Caco-2 (cell line): ENCODE measurements around the gene CNDP1. TPM values are rescaled to one million over a fixed set of nuclear protein-coding genes. Genes with fewer than 3 reads are reported as not detected.

ENCODE experiments used
- BruUV-seq: library from RNA; stranded (reverse); fragments of 400-500 nt; replicated peaks from 2 replicates; lab custom pipeline; 2021; lab: Mats Ljungman, UMichigan
- CTCF ChIA-PET: fragments of 300-600 bp; sonication (Branson Sonifier 250); formaldehyde crosslinking; loops from one replicate; lab custom pipeline; 2022; ENCODE audit warnings: antibody characterized with exemption; lab: Charles Lee
- POLR2A ChIA-PET: fragments of 300-600 bp; sonication (Branson Sonifier 250); formaldehyde crosslinking; loops from one replicate; lab custom pipeline; 2022; ENCODE audit warnings: antibody characterized with exemption; lab: Charles Lee
- DNase-seq, 2 experiments: peaks; one replicate each; pipeline versions ENCODE4 v3.0.0 to v3.0.0-alpha.2; 2020 to 2022
- H3K27me3 ChIP-seq: replicated peaks from 2 replicates; pipeline ENCODE4 v1.6.0; 2011; ENCODE audit warnings: low read length; ENCODE audit not compliant: control insufficient read depth, insufficient read depth
- H3K36me3 ChIP-seq: 2 replicates; pipeline ENCODE4 v1.5.1; 2011; ENCODE audit warnings: low read length; ENCODE audit not compliant: control insufficient read depth, insufficient read depth
- H3K4me1 ChIP-seq: fragments of 250-450 bp; sonication (Bioruptor Pico); 2 replicates; pipeline ENCODE4 v1.5.1; 2020; ENCODE audit warnings: mild to moderate bottlenecking
- H3K4me3 ChIP-seq: 2 replicates; pipeline ENCODE4 v1.5.1; 2011; ENCODE audit warnings: low read depth, mild to moderate bottlenecking, control low read depth, low read length
- H3K9me3 ChIP-seq: fragments of 250-450 bp; sonication (Bioruptor Pico); 2 replicates; pipeline ENCODE4 v1.5.1; 2020; ENCODE audit warnings: mild to moderate bottlenecking, moderate library complexity
- H3K27ac Mint-ChIP-seq: one replicate; pipeline ENCODE4 v1.8.0; 2022; ENCODE audit warnings: mixed read lengths; ENCODE audit not compliant: unreplicated experiment
- H3K27me3 Mint-ChIP-seq: one replicate; pipeline ENCODE4 v1.8.0; 2022; ENCODE audit warnings: mixed read lengths; ENCODE audit not compliant: insufficient read depth, unreplicated experiment
- H3K36me3 Mint-ChIP-seq: one replicate; pipeline ENCODE4 v1.8.0; 2022; ENCODE audit warnings: mild to moderate bottlenecking, mixed read lengths; ENCODE audit not compliant: insufficient read depth, unreplicated experiment
- H3K4me1 Mint-ChIP-seq: one replicate; pipeline ENCODE4 v1.8.0; 2022; ENCODE audit warnings: low read depth, mixed read lengths; ENCODE audit not compliant: unreplicated experiment
- H3K4me3 Mint-ChIP-seq: one replicate; pipeline ENCODE4 v1.8.0; 2022; ENCODE audit warnings: mild to moderate bottlenecking, moderate library complexity, mixed read lengths; ENCODE audit not compliant: unreplicated experiment
- H3K9me3 Mint-ChIP-seq: one replicate; pipeline ENCODE4 v1.8.0; 2022; ENCODE audit warnings: mixed read lengths; ENCODE audit not compliant: unreplicated experiment
- intact Hi-C: fragments of 100-400 bp; cut with micrococcal nuclease; formaldehyde crosslinking; loops from one replicate; pipeline ENCODE4 v1.10.0; 2022; ENCODE audit not compliant: unreplicated experiment
- total RNA-seq: library from RNA; stranded (reverse); gene quantifications from 2 replicates; pipeline ENCODE4 v1.2.3, GENCODE V29; 2022
- TF ChIP-seq, protein P1 (sequence below), 2 experiments: fragments of 200-600 bp in 1 of 2; IDR thresholded peaks; 1 replicate in 1 of 2; 2 replicates in 1 of 2; pipeline versions ENCODE4 v1.5.1 to v1.8.0; 2011 to 2022; ENCODE audit warnings: antibody characterized with exemption in 1 of 2, control low read depth in 1 of 2, inconsistent platforms in 1 of 2, low read depth in 1 of 2, low read length in 1 of 2, mild to moderate bottlenecking in 1 of 2, moderate library complexity in 1 of 2; ENCODE audit not compliant: insufficient read depth in 1 of 2, severe bottlenecking in 1 of 2, unreplicated experiment in 1 of 2

Gene CNDP1
- total RNA-seq, 1 experiment from 2014 or later = 0.48 TPM

DNA sequence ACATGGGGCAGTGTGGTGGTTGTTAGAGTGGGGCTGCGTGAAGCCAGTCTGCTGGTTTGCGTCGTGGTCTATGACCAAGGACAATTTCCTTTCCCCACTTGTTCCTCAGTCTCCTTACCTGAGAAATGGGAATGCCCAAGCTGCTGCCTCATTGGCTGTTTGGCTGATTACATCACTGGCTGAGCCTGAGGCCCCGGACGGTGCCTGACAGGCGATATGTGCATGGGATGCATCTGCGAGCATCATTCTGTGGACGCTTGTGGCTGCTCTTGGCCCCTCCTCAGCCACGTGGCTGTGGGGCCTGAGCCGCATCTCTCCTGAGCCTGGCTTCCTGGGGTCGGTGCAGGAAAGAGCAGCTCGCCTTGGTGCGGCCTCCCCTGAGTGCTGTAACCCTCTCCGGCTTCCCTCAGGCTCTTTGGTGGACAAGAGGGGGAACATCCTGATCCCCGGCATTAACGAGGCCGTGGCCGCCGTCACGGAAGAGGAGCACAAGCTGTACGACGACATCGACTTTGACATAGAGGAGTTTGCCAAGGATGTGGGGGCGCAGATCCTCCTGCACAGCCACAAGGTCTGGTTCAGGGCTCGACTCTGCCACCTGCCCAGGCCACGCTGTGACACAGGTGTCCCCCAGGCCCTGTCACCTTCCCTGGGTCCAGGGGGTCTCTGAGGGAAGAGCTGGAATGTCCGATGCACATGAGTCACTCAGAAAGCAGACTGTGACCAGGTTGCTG lies 21.0 kb upstream of the CNDP1 start:
- Mint-ChIP-seq H3K27me3 (no peaks in the 10 kb centered on the region), H3K9me3 (no peaks in the 10 kb centered on the region), H3K4me1 (peaks cover 6% of the 10 kb centered on the region), H3K27ac (no peak overlapping the region), H3K36me3 (peaks cover 23% of the 10 kb centered on the region), H3K4me3 (no peak overlapping the region)
- Histone ChIP-seq H3K36me3 (peaks cover 1% of the 10 kb centered on the region; the same call in 1 of the 2 replicates), H3K4me1 (peaks cover 42% of the 10 kb centered on the region), H3K9me3 (no peaks in the 10 kb centered on the region), H3K4me3 (no peak overlapping the region), H3K27me3 (no peaks in the 10 kb centered on the region)
- BruUV-seq = no TSS peak
- ChIA-PET CTCF (no interaction called here), POLR2A (no interaction called here)
- no peak for DNase-seq
- TF ChIP-seq, protein P1, sequence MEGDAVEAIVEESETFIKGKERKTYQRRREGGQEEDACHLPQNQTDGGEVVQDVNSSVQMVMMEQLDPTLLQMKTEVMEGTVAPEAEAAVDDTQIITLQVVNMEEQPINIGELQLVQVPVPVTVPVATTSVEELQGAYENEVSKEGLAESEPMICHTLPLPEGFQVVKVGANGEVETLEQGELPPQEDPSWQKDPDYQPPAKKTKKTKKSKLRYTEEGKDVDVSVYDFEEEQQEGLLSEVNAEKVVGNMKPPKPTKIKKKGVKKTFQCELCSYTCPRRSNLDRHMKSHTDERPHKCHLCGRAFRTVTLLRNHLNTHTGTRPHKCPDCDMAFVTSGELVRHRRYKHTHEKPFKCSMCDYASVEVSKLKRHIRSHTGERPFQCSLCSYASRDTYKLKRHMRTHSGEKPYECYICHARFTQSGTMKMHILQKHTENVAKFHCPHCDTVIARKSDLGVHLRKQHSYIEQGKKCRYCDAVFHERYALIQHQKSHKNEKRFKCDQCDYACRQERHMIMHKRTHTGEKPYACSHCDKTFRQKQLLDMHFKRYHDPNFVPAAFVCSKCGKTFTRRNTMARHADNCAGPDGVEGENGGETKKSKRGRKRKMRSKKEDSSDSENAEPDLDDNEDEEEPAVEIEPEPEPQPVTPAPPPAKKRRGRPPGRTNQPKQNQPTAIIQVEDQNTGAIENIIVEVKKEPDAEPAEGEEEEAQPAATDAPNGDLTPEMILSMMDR (IDR thresholded peaks at IDR 0.05; ENCODE audit: insufficient read depth in 1 of 2, low read depth in 1 of 2, low read length in 1 of 2, severe bottlenecking in 1 of 2, unreplicated experiment in 1 of 2) = no peak
- intact Hi-C loops = no loop called here

DNA sequence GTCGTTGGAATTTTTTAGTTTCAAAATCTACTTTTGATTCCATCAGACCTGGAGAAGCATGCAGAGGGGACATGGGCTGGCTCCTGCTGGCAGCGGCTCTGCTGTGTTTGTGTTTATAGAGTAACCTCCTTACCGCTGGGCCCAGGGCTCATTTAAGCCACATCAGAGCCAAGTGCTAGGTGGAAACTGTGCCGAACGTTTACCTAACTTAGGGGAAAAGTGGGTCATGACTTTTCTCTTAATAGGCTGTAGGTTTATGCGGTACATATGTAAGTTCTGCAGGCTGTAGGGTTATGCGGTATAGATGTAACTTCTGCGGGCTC lies 20.5 kb upstream of the CNDP1 start:
- Mint-ChIP-seq H3K9me3 (no peaks in the 10 kb centered on the region), H3K27me3 (no peaks in the 10 kb centered on the region), H3K4me1 (peaks cover 6% of the 10 kb centered on the region), H3K27ac (no peak overlapping the region), H3K36me3 (peaks cover 25% of the 10 kb centered on the region), H3K4me3 (no peak overlapping the region)
- ChIA-PET POLR2A (no interaction called here), CTCF (no interaction called here)
- no TSS peak for BruUV-seq
- DNase-seq = no peak
- intact Hi-C loops = no loop called here
- Histone ChIP-seq H3K9me3 (no peaks in the 10 kb centered on the region), H3K4me1 (peaks cover 38% of the 10 kb centered on the region), H3K4me3 (no peak overlapping the region), H3K27me3 (no peaks in the 10 kb centered on the region), H3K36me3 (peaks cover 1% of the 10 kb centered on the region; the same call in 1 of the 2 replicates)
- TF ChIP-seq, protein P1 (IDR thresholded peaks at IDR 0.05; ENCODE audit: insufficient read depth in 1 of 2, low read depth in 1 of 2, low read length in 1 of 2, severe bottlenecking in 1 of 2, unreplicated experiment in 1 of 2) = no peak

DNA sequence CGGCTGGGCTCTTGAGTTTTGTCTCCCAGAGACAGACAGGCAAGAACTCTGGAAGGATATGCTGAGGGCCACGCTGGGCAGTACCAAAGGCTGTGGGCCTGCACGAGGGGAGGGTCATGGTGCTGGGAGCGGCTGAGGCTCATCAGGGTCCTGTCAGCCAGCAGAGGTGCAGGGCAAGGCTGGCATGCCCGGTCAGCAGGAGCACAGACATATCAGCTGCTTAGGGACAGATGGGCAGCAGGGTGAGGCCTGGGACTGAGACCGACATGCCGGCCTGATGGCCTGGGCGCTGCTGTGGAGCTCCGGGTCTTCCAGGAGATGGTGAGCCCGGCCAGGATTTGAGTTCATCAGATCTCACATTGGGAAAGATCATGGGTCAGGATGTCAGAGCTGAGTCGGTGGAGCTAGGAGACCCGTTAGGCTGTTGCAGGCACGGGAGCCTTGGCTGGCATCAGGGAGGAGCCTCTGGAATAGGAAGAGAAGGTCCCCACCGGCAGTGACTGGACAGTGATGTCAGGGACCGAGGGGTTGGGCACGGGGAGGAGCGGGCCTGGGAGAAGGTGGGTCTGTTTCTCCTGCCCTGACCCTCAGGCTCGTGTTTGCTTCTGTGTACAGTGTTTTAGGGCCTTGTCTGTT lies 19.3 kb upstream of the CNDP1 start:
- Histone ChIP-seq H3K36me3 (peaks cover 1% of the 10 kb centered on the region; the same call in 1 of the 2 replicates), H3K4me1 (peaks cover 33% of the 10 kb centered on the region), H3K4me3 (no peak overlapping the region), H3K27me3 (no peaks in the 10 kb centered on the region), H3K9me3 (no peaks in the 10 kb centered on the region)
- CTCF ChIA-PET = interaction anchor here (0.9 kb wide), 1 partner anchor 37 kb away, joined by 3 read pairs; no protein-coding TSS in a partner anchor
- intact Hi-C loops = no loop called here
- H3K27me3 Mint-ChIP-seq = no peaks in the 10 kb centered on the region
- POLR2A ChIA-PET = no interaction called here
- peaks cover 31% of the 10 kb centered on the region for H3K36me3 Mint-ChIP-seq
- peaks cover 6% of the 10 kb centered on the region for H3K4me1 Mint-ChIP-seq
- peak overlapping the region; percentile 57 for H3K27ac Mint-ChIP-seq
- no peaks in the 10 kb centered on the region for H3K9me3 Mint-ChIP-seq
- H3K4me3 Mint-ChIP-seq = no peak overlapping the region
- no TSS peak for BruUV-seq
- no peak for DNase-seq
- TF ChIP-seq, protein P1 (IDR thresholded peaks at IDR 0.05; ENCODE audit: insufficient read depth in 1 of 2, low read depth in 1 of 2, low read length in 1 of 2, severe bottlenecking in 1 of 2, unreplicated experiment in 1 of 2) = no peak
